K562 (cell line): ENCODE data around the gene KNSTRN. TPM values are rescaled to one million over a fixed set of nuclear protein-coding genes. Genes with fewer than 3 reads are reported as not detected.
A peak's percentile ranks its signal among the peaks of the same experiment; 100 is the strongest.

Experiments
- ASH1L ChIP-seq: fragments of 450-650 bp; IDR thresholded peaks from 2 replicates; pipeline ENCODE4 v1.6.1; 2018; ENCODE audit warnings: borderline replicate concordance, mild to moderate bottlenecking, low read depth; ENCODE audit not compliant: partially characterized antibody
- BDP1 ChIP-seq: IDR thresholded peaks from 3 replicates; pipeline ENCODE4 v1.6.1; 2011; ENCODE audit not compliant: insufficient read length, insufficient read depth
- CTBP1 ChIP-seq: fragments of 450-650 bp; IDR thresholded peaks from 2 replicates; pipeline ENCODE4 v1.6.1; 2016; ENCODE audit warnings: borderline replicate concordance
- CXXC5 ChIP-seq: fragments of 250-450 bp; sonication (Bioruptor Pico); IDR thresholded peaks from 2 replicates; pipeline ENCODE4 v1.8.0; 2022; ENCODE audit warnings: inconsistent platforms, mild to moderate bottlenecking, moderate library complexity
- DPF2 ChIP-seq: fragments of 450-650 bp; IDR thresholded peaks from 2 replicates; pipeline ENCODE4 v1.6.1; 2016
- FOXA1 ChIP-seq: fragments of 450-650 bp; IDR thresholded peaks from 2 replicates; pipeline ENCODE4 v1.6.1; 2016; ENCODE audit warnings: mild to moderate bottlenecking, borderline replicate concordance
- GABPA ChIP-seq: fragments of 200-800 bp; sonication (Bioruptor generic); conservative IDR thresholded peaks from 2 replicates; pipeline ENCODE4 v1.6.1; 2016; ENCODE audit warnings: low read depth, missing genetic modification characterization, missing compliant biosample characterization
- HNRNPLL ChIP-seq: fragments of 200-400 bp; formaldehyde crosslinking; IDR thresholded peaks from 2 replicates; pipeline ENCODE4 v1.6.1; 2017; ENCODE audit warnings: low read length, low read depth, mild to moderate bottlenecking; ENCODE audit not compliant: poor library complexity, severe bottlenecking
- NONO ChIP-seq, 2 experiments: fragments of 200-400 bp in 1 of 2; fragments of 450-650 bp in 1 of 2; formaldehyde crosslinking in 1 of 2; IDR thresholded peaks; 2 replicates each; pipeline ENCODE4 v1.6.1; 2017; ENCODE audit warnings: low read depth in 2 of 2, mild to moderate bottlenecking in 2 of 2, moderate library complexity in 2 of 2, low read length in 1 of 2
- POLR2AphosphoS5 ChIP-seq: IDR thresholded peaks from 2 replicates; pipeline ENCODE4 v1.6.1; 2011; ENCODE audit warnings: mild to moderate bottlenecking, low read depth, low read length, moderate library complexity; ENCODE audit not compliant: control insufficient read depth, insufficient read depth
- TAF1 ChIP-seq: IDR thresholded peaks from 2 replicates; pipeline ENCODE4 v1.6.1; 2011; ENCODE audit warnings: mild to moderate bottlenecking, low read length, moderate library complexity; ENCODE audit not compliant: insufficient read depth, control insufficient read depth, severe bottlenecking; ENCODE audit errors: extremely low read depth
- ZBED1 ChIP-seq: IDR thresholded peaks from 2 replicates; pipeline ENCODE4 v1.6.1; 2014
- ZNF124 ChIP-seq: sonication (generic); formaldehyde crosslinking; IDR thresholded peaks from 2 replicates; pipeline ENCODE4 v1.8.1; 2022; ENCODE audit warnings: missing genetic modification reagents
- ZNF764 ChIP-seq: fragments of 250-450 bp; sonication (Bioruptor Pico); IDR thresholded peaks from 2 replicates; pipeline ENCODE4 v1.4.0; 2020; ENCODE audit warnings: low read depth, mild to moderate bottlenecking, moderate library complexity
- ZNF79 ChIP-seq: fragments of 250-450 bp; sonication (Bioruptor Pico); IDR thresholded peaks from 2 replicates; pipeline ENCODE4 v1.4.0; 2020; ENCODE audit warnings: low read depth, mild to moderate bottlenecking, moderate library complexity
- polyA plus RNA-seq, 8 experiments: library from polyadenylated mRNA; depleted of rRNA in 4 of 8; stranded (reverse) in 5 of 8; unstranded in 3 of 8; fragments of >200 nt; fragmentation: Nextera tagmentation in 2 of 8; fragmentation: Illumina TruSeq in 1 of 8; extraction: Ambion mirVana in 2 of 8; extraction: Trizol in 1 of 8; gene quantifications; 2 replicates each; pipeline versions ENCODE4 v1.2.1 to v1.2.3, GENCODE V29; 2011 to 2014; ENCODE audit warnings: inconsistent platforms in 1 of 8, missing spikeins in 1 of 8
- total RNA-seq, 7 experiments: library from RNA; depleted of rRNA in 6 of 7; stranded (reverse); fragments of >200 nt in 6 of 7; fragmentation: Illumina TruSeq in 2 of 7; extraction: Trizol in 2 of 7; gene quantifications; 2 replicates each; pipeline versions ENCODE4 v1.2.1 to v1.2.3, GENCODE V29; 2011 to 2021; ENCODE audit warnings: low replicate concordance in 1 of 7
- TF ChIP-seq, protein P1 (sequence below): sonication (generic); formaldehyde crosslinking; IDR thresholded peaks from 2 replicates; pipeline ENCODE4 v1.8.0; 2023; ENCODE audit warnings: missing genetic modification reagents, mild to moderate bottlenecking, borderline replicate concordance
- TF ChIP-seq, protein P2 (sequence below): fragments of 150-350 bp; conservative IDR thresholded peaks from 2 replicates; pipeline ENCODE4 v1.6.1; 2014; ENCODE audit warnings: low read length
- TF ChIP-seq, protein P3 (sequence below): fragments of 450-650 bp; formaldehyde crosslinking; IDR thresholded peaks from 2 replicates; pipeline ENCODE4 v1.4.0; 2022; ENCODE audit warnings: mild to moderate bottlenecking, moderate library complexity
- TF ChIP-seq, protein P4 (sequence below): fragments of 250-450 bp; sonication (Bioruptor Pico); IDR thresholded peaks from 2 replicates; pipeline ENCODE4 v1.5.0; 2021

The KNSTRN gene
- total and polyA plus RNA-seq, 9 of the 15 experiments (the other 6 are each of a cell fraction or from before 2014, with no cell fraction given): 48.7 to 88.2 (median 66.3) TPM

DNA sequence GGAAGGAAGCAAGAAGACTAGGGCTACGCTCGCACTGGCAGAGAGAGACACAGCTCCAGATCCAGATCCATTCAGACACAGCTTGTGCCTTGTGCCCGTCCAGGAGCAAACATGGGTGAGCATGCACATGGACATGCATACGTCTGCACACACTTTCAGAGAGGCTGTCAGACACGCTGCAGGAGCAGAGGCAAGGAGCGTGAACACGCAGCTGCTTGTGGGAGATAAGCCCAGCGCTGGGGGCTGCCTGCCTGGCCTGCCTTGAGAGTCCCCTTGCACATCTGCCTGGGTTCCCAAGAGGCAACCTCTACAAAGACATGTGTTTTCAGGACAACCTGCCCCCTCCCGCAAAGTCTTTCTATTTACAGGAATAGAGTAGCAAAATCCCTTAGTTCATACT is 44.7 kb downstream of the KNSTRN start (continued):
- TF ChIP-seq, protein P1, sequence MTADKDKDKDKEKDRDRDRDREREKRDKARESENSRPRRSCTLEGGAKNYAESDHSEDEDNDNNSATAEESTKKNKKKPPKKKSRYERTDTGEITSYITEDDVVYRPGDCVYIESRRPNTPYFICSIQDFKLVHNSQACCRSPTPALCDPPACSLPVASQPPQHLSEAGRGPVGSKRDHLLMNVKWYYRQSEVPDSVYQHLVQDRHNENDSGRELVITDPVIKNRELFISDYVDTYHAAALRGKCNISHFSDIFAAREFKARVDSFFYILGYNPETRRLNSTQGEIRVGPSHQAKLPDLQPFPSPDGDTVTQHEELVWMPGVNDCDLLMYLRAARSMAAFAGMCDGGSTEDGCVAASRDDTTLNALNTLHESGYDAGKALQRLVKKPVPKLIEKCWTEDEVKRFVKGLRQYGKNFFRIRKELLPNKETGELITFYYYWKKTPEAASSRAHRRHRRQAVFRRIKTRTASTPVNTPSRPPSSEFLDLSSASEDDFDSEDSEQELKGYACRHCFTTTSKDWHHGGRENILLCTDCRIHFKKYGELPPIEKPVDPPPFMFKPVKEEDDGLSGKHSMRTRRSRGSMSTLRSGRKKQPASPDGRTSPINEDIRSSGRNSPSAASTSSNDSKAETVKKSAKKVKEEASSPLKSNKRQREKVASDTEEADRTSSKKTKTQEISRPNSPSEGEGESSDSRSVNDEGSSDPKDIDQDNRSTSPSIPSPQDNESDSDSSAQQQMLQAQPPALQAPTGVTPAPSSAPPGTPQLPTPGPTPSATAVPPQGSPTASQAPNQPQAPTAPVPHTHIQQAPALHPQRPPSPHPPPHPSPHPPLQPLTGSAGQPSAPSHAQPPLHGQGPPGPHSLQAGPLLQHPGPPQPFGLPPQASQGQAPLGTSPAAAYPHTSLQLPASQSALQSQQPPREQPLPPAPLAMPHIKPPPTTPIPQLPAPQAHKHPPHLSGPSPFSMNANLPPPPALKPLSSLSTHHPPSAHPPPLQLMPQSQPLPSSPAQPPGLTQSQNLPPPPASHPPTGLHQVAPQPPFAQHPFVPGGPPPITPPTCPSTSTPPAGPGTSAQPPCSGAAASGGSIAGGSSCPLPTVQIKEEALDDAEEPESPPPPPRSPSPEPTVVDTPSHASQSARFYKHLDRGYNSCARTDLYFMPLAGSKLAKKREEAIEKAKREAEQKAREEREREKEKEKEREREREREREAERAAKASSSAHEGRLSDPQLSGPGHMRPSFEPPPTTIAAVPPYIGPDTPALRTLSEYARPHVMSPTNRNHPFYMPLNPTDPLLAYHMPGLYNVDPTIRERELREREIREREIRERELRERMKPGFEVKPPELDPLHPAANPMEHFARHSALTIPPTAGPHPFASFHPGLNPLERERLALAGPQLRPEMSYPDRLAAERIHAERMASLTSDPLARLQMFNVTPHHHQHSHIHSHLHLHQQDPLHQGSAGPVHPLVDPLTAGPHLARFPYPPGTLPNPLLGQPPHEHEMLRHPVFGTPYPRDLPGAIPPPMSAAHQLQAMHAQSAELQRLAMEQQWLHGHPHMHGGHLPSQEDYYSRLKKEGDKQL (CRISPR knock-in tag): no peak
- TF ChIP-seq NONO (IDR thresholded peaks at IDR 0.05; ENCODE audit: low read depth in 2 of 2, low read length in 1 of 2): 0 out of 4 replicates have a peak, but pooled peaks of 1 of the 2 experiments have one; percentile 32
- TF ChIP-seq ZBED1: no peak
- TF ChIP-seq FOXA1: no peak
- TF ChIP-seq ZNF124 (CRISPR knock-in tag): no peak
- TF ChIP-seq, protein P2, sequence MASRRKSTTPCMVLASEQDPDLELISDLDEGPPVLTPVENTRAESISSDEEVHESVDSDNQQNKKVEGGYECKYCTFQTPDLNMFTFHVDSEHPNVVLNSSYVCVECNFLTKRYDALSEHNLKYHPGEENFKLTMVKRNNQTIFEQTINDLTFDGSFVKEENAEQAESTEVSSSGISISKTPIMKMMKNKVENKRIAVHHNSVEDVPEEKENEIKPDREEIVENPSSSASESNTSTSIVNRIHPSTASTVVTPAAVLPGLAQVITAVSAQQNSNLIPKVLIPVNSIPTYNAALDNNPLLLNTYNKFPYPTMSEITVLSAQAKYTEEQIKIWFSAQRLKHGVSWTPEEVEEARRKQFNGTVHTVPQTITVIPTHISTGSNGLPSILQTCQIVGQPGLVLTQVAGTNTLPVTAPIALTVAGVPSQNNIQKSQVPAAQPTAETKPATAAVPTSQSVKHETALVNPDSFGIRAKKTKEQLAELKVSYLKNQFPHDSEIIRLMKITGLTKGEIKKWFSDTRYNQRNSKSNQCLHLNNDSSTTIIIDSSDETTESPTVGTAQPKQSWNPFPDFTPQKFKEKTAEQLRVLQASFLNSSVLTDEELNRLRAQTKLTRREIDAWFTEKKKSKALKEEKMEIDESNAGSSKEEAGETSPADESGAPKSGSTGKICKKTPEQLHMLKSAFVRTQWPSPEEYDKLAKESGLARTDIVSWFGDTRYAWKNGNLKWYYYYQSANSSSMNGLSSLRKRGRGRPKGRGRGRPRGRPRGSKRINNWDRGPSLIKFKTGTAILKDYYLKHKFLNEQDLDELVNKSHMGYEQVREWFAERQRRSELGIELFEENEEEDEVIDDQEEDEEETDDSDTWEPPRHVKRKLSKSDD: no peak
- TF ChIP-seq GABPA (tag): no peak
- TF ChIP-seq, protein P3, sequence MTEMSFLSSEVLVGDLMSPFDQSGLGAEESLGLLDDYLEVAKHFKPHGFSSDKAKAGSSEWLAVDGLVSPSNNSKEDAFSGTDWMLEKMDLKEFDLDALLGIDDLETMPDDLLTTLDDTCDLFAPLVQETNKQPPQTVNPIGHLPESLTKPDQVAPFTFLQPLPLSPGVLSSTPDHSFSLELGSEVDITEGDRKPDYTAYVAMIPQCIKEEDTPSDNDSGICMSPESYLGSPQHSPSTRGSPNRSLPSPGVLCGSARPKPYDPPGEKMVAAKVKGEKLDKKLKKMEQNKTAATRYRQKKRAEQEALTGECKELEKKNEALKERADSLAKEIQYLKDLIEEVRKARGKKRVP (CRISPR knock-in tag): no peak
- TF ChIP-seq HNRNPLL: no peak
- peak; percentile 93 for TF ChIP-seq CXXC5
- TF ChIP-seq ZNF79: no peak
- peak; percentile 79; the same call in 1 of the 2 replicates for TF ChIP-seq POLR2AphosphoS5
- no peak for TF ChIP-seq TAF1
- no peak for TF ChIP-seq ZNF764
- TF ChIP-seq ASH1L: no peak
- TF ChIP-seq CTBP1: peak; percentile 55; the same call in 1 of the 2 replicates
- TF ChIP-seq, protein P4, sequence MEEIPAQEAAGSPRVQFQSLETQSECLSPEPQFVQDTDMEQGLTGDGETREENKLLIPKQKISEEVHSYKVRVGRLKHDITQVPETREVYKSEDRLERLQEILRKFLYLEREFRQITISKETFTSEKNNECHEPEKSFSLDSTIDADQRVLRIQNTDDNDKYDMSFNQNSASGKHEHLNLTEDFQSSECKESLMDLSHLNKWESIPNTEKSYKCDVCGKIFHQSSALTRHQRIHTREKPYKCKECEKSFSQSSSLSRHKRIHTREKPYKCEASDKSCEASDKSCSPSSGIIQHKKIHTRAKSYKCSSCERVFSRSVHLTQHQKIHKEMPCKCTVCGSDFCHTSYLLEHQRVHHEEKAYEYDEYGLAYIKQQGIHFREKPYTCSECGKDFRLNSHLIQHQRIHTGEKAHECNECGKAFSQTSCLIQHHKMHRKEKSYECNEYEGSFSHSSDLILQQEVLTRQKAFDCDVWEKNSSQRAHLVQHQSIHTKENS: no peak
- TF ChIP-seq DPF2: peak; percentile 88
- TF ChIP-seq BDP1: no peak
